PC-3 (cell line): ENCODE results near the gene SVOP. TPM values are rescaled to one million over a fixed set of nuclear protein-coding genes. Genes with fewer than 3 reads are reported as not detected.
A peak's percentile ranks its signal among the peaks of the same experiment; 100 is the strongest.

ENCODE experiments used
- ATAC-seq: fragments of 200-7000 bp; cut with Tn5 transposase; 2 replicates; pipeline ENCODE4 v1.9.1; 2020; ENCODE audit warnings: mild to moderate bottlenecking, moderate library complexity
- BruUV-seq: library from RNA; stranded (reverse); fragments of 400-500 nt; replicated peaks from 2 replicates; lab custom pipeline; 2021; lab: Mats Ljungman, UMichigan
- CTCF ChIA-PET: fragments of 300-600 bp; sonication (Branson Sonifier 250); formaldehyde crosslinking; loops from one replicate; lab custom pipeline; 2022; ENCODE audit warnings: antibody characterized with exemption; lab: Charles Lee
- POLR2A ChIA-PET: fragments of 300-600 bp; sonication (Branson Sonifier 250); formaldehyde crosslinking; loops from one replicate; lab custom pipeline; 2022; ENCODE audit warnings: antibody characterized with exemption; ENCODE audit not compliant: unreplicated experiment; lab: Charles Lee
- DNase-seq: peaks from one replicate; pipeline ENCODE4 v3.0.0-alpha.2; 2015
- H2AFZ ChIP-seq: fragments of 300-600 bp; sonication (generic); 2 replicates; pipeline ENCODE4 v1.6.0; 2016; ENCODE audit warnings: antibody characterized with exemption, low read length
- H3F3A ChIP-seq: fragments of 300-600 bp; sonication (generic); one replicate; pipeline ENCODE4 v1.6.0; 2017; ENCODE audit warnings: antibody characterized with exemption, low read length, control low read depth, mild to moderate bottlenecking; ENCODE audit not compliant: unreplicated experiment
- H3K27ac ChIP-seq: fragments of 300-600 bp; sonication (generic); 2 replicates; pipeline ENCODE4 v1.5.1; 2016; ENCODE audit warnings: mild to moderate bottlenecking, low read length
- H3K27me3 ChIP-seq: fragments of 300-600 bp; sonication (generic); 2 replicates; pipeline ENCODE4 v1.6.1; 2016; ENCODE audit warnings: low read length, mixed read lengths
- H3K36me3 ChIP-seq: fragments of 300-600 bp; sonication (generic); 2 replicates; pipeline ENCODE4 v1.6.1; 2016; ENCODE audit warnings: low read depth, mixed run types, low read length, mixed read lengths
- H3K4me1 ChIP-seq: fragments of 300-600 bp; sonication (generic); 2 replicates; pipeline ENCODE4 v1.5.1; 2016; ENCODE audit warnings: low read length; ENCODE audit not compliant: insufficient read depth
- H3K4me2 ChIP-seq: fragments of 300-600 bp; sonication (generic); 2 replicates; pipeline ENCODE4 v1.6.0; 2016; ENCODE audit warnings: low read length
- H3K4me3 ChIP-seq: fragments of 300-600 bp; sonication (generic); 2 replicates; pipeline ENCODE4 v1.5.1; 2016; ENCODE audit warnings: mild to moderate bottlenecking, low read length, mixed read lengths
- H3K79me2 ChIP-seq: fragments of 300-600 bp; sonication (generic); 2 replicates; pipeline ENCODE4 v1.6.1; 2017; ENCODE audit warnings: low read length, mixed read lengths
- H3K9ac ChIP-seq: fragments of 300-600 bp; sonication (generic); 2 replicates; pipeline ENCODE4 v1.6.0; 2016; ENCODE audit warnings: mild to moderate bottlenecking, low read length
- H3K9me2 ChIP-seq: fragments of 300-600 bp; sonication (generic); replicated peaks from 2 replicates; pipeline ENCODE4 v1.6.1; 2016; ENCODE audit warnings: mixed run types, low read length, mixed read lengths
- H3K9me3 ChIP-seq: fragments of 300-600 bp; sonication (generic); 2 replicates; pipeline ENCODE4 v1.6.1; 2016; ENCODE audit warnings: low read length, mixed read lengths
- H4K20me1 ChIP-seq: fragments of 300-600 bp; sonication (generic); 2 replicates; pipeline ENCODE4 v1.6.1; 2016; ENCODE audit warnings: low read length, mixed read lengths
- CTCF ChIP-seq: fragments of 300-600 bp; sonication (generic); conservative IDR thresholded peaks from 2 replicates; pipeline ENCODE4 v1.5.1; 2017; ENCODE audit warnings: antibody characterized with exemption, low read depth, mild to moderate bottlenecking, low read length
- EZH2 ChIP-seq: fragments of 300-600 bp; sonication (generic); IDR thresholded peaks from one replicate; pipeline ENCODE4 v1.6.1; 2017; ENCODE audit warnings: antibody characterized with exemption, mild to moderate bottlenecking, low read length; ENCODE audit not compliant: unreplicated experiment
- EZH2phosphoT487 ChIP-seq: fragments of 300-600 bp; sonication (generic); IDR thresholded peaks from 2 replicates; pipeline ENCODE4 v1.6.1; 2018; ENCODE audit warnings: mild to moderate bottlenecking, antibody characterized with exemption, low read length, borderline replicate concordance
- intact Hi-C: fragments of 100-400 bp; cut with micrococcal nuclease; formaldehyde crosslinking; loops from 2 replicates; pipeline ENCODE4 v1.9.0; 2023
- total RNA-seq: library from RNA; depleted of rRNA; stranded (reverse); fragments of >200 nt; gene quantifications from 2 replicates; pipeline ENCODE4 v1.2.3, GENCODE V29; 2014

Gene SVOP
- total RNA-seq, 1 experiment from 2014 or later: not detected

GRCh38 chr12:108950991-108951739, 69.7 kb downstream of the SVOP start:
- no peaks in the 10 kb centered on the region for H3K9me2 ChIP-seq
- peaks cover 4% of the 10 kb centered on the region; the same call in 1 of the 2 replicates for H3K9me3 ChIP-seq
- no peaks in the 10 kb centered on the region for H3K79me2 ChIP-seq
- CTCF ChIA-PET: interaction anchor here (0.6 to 1.0 kb wide), 8 partner anchors 13 to 381 kb away, joined by 3 to 5 read pairs (median 3); partner anchors contain the start of gene SSH1
- peaks cover 16% of the 10 kb centered on the region; the same call in 1 of the 2 replicates for H3K27me3 ChIP-seq
- peak overlapping the region; percentile 71 for H3K4me2 ChIP-seq
- no peaks in the 10 kb centered on the region for H3F3A ChIP-seq
- TF ChIP-seq EZH2: no peak
- no peak for TF ChIP-seq EZH2phosphoT487
- TF ChIP-seq CTCF: peak; percentile 97
- no peaks in the 10 kb centered on the region for H3K36me3 ChIP-seq
- no peaks in the 10 kb centered on the region for H4K20me1 ChIP-seq
- no peak overlapping the region for H3K9ac ChIP-seq
- POLR2A ChIA-PET: interaction anchor here (0.6 kb wide), 1 partner anchor 12 kb away, joined by 5 read pairs; no protein-coding TSS in a partner anchor
- H3K4me3 ChIP-seq: peak overlapping the region; percentile 36; the same call in 1 of the 2 replicates
- intact Hi-C loops: loop anchor here (1.0 to 10.0 kb wide), 3 partner anchors 142 to 286 kb away; partner anchors contain the start of gene ALKBH2
- ATAC-seq (peak; percentile 77), DNase-seq (peak; percentile 91)
- no peak overlapping the region for H3K27ac ChIP-seq
- BruUV-seq: no TSS peak
- no peaks in the 10 kb centered on the region for H3K4me1 ChIP-seq
- H2AFZ ChIP-seq: peak overlapping the region; percentile 67

GRCh38 chr12:108949976-108950375, 70.9 kb downstream of the SVOP start:
- DNase-seq (no peak), ATAC-seq (no peak)
- no peak overlapping the region for H3K4me2 ChIP-seq
- no peaks in the 10 kb centered on the region for H3K79me2 ChIP-seq
- H4K20me1 ChIP-seq: no peaks in the 10 kb centered on the region
- H3K9me2 ChIP-seq: no peaks in the 10 kb centered on the region
- H3K9ac ChIP-seq: no peak overlapping the region
- CTCF ChIA-PET: no interaction called here
- BruUV-seq: no TSS peak
- no peak overlapping the region for H3K4me3 ChIP-seq
- H3K9me3 ChIP-seq: peaks cover 4% of the 10 kb centered on the region; the same call in 1 of the 2 replicates
- intact Hi-C loops: loop anchor here (10.0 kb wide), 1 partner anchor 285 kb away; no protein-coding TSS in a partner anchor
- no peaks in the 10 kb centered on the region for H3F3A ChIP-seq
- H2AFZ ChIP-seq: no peak overlapping the region
- H3K27me3 ChIP-seq: peaks cover 8% of the 10 kb centered on the region; the same call in 1 of the 2 replicates
- H3K36me3 ChIP-seq: no peaks in the 10 kb centered on the region
- TF ChIP-seq EZH2phosphoT487: no peak
- H3K4me1 ChIP-seq: no peaks in the 10 kb centered on the region
- H3K27ac ChIP-seq: no peak overlapping the region
- POLR2A ChIA-PET: no interaction called here

- intact Hi-C loops: no loop called here
- ATAC-seq: no peak
- H3K9ac ChIP-seq: no peak overlapping the region
- no peaks in the 10 kb centered on the region for H3K79me2 ChIP-seq
- CTCF ChIA-PET: no interaction called here
- H2AFZ ChIP-seq: no peak overlapping the region
- H3K9me2 ChIP-seq: no peaks in the 10 kb centered on the region
- DNase-seq: no peak
- POLR2A ChIA-PET: no interaction called here
- no peak overlapping the region for H3K4me3 ChIP-seq
- H4K20me1 ChIP-seq: no peaks in the 10 kb centered on the region
- H3K4me1 ChIP-seq: no peaks in the 10 kb centered on the region
- peaks cover 4% of the 10 kb centered on the region; the same call in 1 of the 2 replicates for H3K9me3 ChIP-seq
- no peaks in the 10 kb centered on the region for H3K36me3 ChIP-seq
- H3K4me2 ChIP-seq: no peak overlapping the region
- H3K27ac ChIP-seq: no peak overlapping the region
- H3K27me3 ChIP-seq: 0 out of 2 replicates have a peak, but pooled peaks cover 4% of the 10 kb centered on the region
- no peak for TF ChIP-seq CTCF
- TF ChIP-seq EZH2phosphoT487: no peak
- no peak for TF ChIP-seq EZH2
- BruUV-seq: no TSS peak
- H3F3A ChIP-seq: no peaks in the 10 kb centered on the region
These were observed 72.5 kb downstream of the SVOP start for GRCh38 chr12:108948367-108948766.
